ENCODE data around the gene CD46.

Gene CD46

GRCh38 chr1:207818971-207819451, 67.2 kb downstream of the CD46 start:
- H3K27ac ChIP-seq (ENCODE audit: poor library complexity, severe bottlenecking) = no peak overlapping the region
- ATAC-seq (ENCODE audit: low read depth) (no peak), DNase-seq (ENCODE audit: low spot score) (no peak)
- H3K4me3 ChIP-seq (ENCODE audit: severe bottlenecking) = no peak overlapping the region
- TF ChIP-seq, protein P1, sequence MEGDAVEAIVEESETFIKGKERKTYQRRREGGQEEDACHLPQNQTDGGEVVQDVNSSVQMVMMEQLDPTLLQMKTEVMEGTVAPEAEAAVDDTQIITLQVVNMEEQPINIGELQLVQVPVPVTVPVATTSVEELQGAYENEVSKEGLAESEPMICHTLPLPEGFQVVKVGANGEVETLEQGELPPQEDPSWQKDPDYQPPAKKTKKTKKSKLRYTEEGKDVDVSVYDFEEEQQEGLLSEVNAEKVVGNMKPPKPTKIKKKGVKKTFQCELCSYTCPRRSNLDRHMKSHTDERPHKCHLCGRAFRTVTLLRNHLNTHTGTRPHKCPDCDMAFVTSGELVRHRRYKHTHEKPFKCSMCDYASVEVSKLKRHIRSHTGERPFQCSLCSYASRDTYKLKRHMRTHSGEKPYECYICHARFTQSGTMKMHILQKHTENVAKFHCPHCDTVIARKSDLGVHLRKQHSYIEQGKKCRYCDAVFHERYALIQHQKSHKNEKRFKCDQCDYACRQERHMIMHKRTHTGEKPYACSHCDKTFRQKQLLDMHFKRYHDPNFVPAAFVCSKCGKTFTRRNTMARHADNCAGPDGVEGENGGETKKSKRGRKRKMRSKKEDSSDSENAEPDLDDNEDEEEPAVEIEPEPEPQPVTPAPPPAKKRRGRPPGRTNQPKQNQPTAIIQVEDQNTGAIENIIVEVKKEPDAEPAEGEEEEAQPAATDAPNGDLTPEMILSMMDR (IDR thresholded peaks at IDR 0.05; ENCODE audit: poor library complexity, severe bottlenecking) = no peak
- no peaks in the 10 kb centered on the region for H3K9me3 ChIP-seq (ENCODE audit: severe bottlenecking)
- no peaks in the 10 kb centered on the region; the same call in none of the 2 replicates for H3K36me3 ChIP-seq (ENCODE audit: low read depth)
- H3K27me3 ChIP-seq (ENCODE audit: insufficient read depth, poor library complexity, severe bottlenecking) = no peaks in the 10 kb centered on the region
- H3K4me1 ChIP-seq (ENCODE audit: insufficient read depth, poor library complexity, severe bottlenecking) = peaks cover under 1% of the 10 kb centered on the region

GRCh38 chr1:207820568-207821463, 69.0 kb downstream of the CD46 start:
- TF ChIP-seq, protein P1 (IDR thresholded peaks at IDR 0.05; ENCODE audit: poor library complexity, severe bottlenecking) = no peak
- H3K36me3 ChIP-seq (ENCODE audit: low read depth) = no peaks in the 10 kb centered on the region; the same call in 1 of the 2 replicates
- H3K27ac ChIP-seq (ENCODE audit: poor library complexity, severe bottlenecking) = no peak overlapping the region
- H3K27me3 ChIP-seq (ENCODE audit: insufficient read depth, poor library complexity, severe bottlenecking) = no peaks in the 10 kb centered on the region
- ATAC-seq (ENCODE audit: low read depth) (no peak), DNase-seq (ENCODE audit: low spot score) (no peak)
- no peaks in the 10 kb centered on the region for H3K9me3 ChIP-seq (ENCODE audit: severe bottlenecking)
- H3K4me3 ChIP-seq (ENCODE audit: severe bottlenecking) = no peak overlapping the region
- peaks cover 16% of the 10 kb centered on the region for H3K4me1 ChIP-seq (ENCODE audit: insufficient read depth, poor library complexity, severe bottlenecking)

DNA sequence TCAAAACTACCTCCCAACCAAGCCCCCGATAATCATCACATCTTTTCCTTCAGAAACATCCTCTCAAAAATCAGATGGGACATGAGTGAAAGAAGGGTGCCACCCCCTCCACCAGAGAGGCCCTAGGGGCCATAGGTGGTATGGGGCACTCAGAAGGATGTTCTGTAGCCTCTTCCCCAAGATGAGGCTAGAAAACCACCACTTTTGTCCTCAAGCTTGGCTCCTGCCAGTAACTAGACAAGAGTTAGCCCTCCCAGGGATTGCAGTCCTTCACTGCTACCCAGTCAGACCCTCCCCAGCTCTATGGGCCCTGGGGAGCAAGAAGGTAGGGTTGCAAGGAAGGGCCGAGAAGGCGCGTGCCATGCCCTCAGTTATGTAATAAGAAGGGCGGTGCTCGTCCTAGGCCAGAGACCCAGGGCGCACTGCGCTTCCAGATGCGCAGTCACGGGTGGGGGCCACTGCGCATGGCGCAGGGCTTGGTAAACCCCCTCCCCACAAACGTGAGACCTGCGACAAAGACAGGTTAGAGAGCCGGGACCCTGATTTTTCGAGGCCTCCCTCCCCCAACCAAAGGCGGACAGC, 69.7 kb downstream of the CD46 start:
- no peak overlapping the region for H3K4me3 ChIP-seq (ENCODE audit: severe bottlenecking)
- no peaks in the 10 kb centered on the region for H3K27me3 ChIP-seq (ENCODE audit: insufficient read depth, poor library complexity, severe bottlenecking)
- H3K9me3 ChIP-seq (ENCODE audit: severe bottlenecking) = no peaks in the 10 kb centered on the region
- peaks cover 23% of the 10 kb centered on the region for H3K4me1 ChIP-seq (ENCODE audit: insufficient read depth, poor library complexity, severe bottlenecking)
- ATAC-seq (ENCODE audit: low read depth) (no peak), DNase-seq (ENCODE audit: low spot score) (no peak)
- no peak overlapping the region for H3K27ac ChIP-seq (ENCODE audit: poor library complexity, severe bottlenecking)
- no peaks in the 10 kb centered on the region; the same call in 1 of the 2 replicates for H3K36me3 ChIP-seq (ENCODE audit: low read depth)
- TF ChIP-seq, protein P1 (IDR thresholded peaks at IDR 0.05; ENCODE audit: poor library complexity, severe bottlenecking) = no peak

DNA sequence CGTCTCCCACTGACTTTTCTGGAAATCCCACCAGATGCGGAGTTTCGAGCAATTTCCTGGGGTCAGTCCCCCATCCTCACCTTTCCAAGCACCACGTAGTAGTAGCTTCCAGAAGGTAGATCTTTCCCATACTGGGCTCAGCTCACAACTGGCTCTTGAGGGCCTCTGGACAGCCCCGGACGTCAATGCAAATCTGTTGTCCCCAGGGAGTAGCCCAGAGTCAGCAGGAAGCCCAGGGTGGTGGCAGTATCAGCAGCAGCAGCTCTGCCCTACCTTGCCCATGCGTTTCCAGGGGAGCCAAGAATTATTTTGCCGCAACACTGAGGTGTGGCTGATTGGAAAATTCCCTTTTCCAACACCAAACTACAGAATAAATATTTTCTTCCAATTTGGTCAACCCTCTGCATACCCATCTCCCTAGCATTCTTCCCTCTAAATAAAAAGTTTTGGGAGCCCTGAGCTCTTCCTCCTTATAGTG, 70.3 kb downstream of the CD46 start:
- TF ChIP-seq, protein P1 (IDR thresholded peaks at IDR 0.05; ENCODE audit: poor library complexity, severe bottlenecking) = no peak
- Histone ChIP-seq H3K36me3 (ENCODE audit: low read depth) (no peaks in the 10 kb centered on the region; the same call in 1 of the 2 replicates), H3K4me1 (ENCODE audit: insufficient read depth, poor library complexity, severe bottlenecking) (peaks cover 29% of the 10 kb centered on the region), H3K9me3 (ENCODE audit: severe bottlenecking) (no peaks in the 10 kb centered on the region), H3K27me3 (ENCODE audit: insufficient read depth, poor library complexity, severe bottlenecking) (no peaks in the 10 kb centered on the region), H3K27ac (ENCODE audit: poor library complexity, severe bottlenecking) (no peak overlapping the region), H3K4me3 (ENCODE audit: severe bottlenecking) (no peak overlapping the region)
- no peak for ATAC-seq (ENCODE audit: low read depth)
- DNase-seq (ENCODE audit: low spot score) = no peak
